GM18507 (cell line): ENCODE measurements around the gene UVSSA.
"Not testable (repeated sequence)": the region's sequence is repeated elsewhere in the genome, so short reads cannot be mapped to it uniquely, and the experiment has no call there.

Source experiments
- DNase-seq: peaks from one replicate; pipeline ENCODE4 v3.0.0; 2011; ENCODE audit warnings: low read depth; ENCODE audit not compliant: insufficient read length; ENCODE audit errors: extremely low spot score
- FAIRE-seq: peaks from 2 replicates; lab custom pipeline; 2011; peaks lifted over from hg19 to GRCh38; lab: Jason Lieb, UNC

The UVSSA gene

DNA sequence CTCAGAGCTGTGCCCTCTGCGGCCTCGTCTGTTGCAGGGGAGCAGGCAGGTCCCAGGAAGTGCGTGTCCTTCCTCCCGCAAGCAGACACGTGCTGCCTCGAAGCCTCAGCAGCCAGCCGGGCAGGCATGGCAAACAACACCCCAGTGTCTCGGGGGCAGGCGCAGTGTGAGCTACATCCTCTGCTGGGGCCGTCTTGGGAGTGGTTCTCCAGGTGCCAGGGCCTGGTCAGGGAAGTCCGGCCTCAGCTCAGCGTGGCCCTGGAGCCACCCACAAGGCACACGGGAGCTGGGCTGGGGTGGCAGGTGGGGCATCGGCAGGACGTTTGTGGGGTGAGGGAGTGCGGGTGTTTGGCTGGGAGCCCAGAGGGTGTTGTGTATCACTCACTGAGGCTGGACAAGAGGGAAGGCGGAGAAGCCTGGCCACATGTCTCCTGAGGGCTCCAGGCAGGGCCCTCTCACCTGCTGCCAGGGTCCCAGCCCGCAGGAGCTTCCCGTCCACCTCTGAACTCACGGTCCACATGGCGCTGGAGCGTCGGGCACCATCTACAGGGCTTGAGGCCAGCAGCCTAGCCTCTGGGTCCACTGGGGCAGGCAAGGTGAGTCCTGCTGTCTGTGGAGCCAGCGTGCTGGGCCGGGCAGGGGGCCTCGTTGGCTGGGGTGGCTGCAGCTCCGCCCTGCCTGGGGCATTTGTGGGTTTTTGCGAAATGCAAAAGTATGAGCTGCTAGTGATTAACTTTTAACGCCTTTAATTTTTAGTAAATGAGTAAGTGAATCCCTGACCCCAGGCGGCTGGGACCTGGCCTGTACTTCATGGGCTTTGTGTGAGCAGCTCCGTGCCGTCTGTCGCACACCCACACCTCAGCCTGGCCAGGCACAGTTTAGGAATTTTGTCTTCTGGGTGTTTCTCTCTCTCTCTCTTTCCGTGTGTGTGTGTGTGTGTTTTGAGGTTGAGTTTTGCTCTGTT, 17.3 kb upstream of the UVSSA start:
- DNase-seq (no peak), FAIRE-seq (no peak)

DNA sequence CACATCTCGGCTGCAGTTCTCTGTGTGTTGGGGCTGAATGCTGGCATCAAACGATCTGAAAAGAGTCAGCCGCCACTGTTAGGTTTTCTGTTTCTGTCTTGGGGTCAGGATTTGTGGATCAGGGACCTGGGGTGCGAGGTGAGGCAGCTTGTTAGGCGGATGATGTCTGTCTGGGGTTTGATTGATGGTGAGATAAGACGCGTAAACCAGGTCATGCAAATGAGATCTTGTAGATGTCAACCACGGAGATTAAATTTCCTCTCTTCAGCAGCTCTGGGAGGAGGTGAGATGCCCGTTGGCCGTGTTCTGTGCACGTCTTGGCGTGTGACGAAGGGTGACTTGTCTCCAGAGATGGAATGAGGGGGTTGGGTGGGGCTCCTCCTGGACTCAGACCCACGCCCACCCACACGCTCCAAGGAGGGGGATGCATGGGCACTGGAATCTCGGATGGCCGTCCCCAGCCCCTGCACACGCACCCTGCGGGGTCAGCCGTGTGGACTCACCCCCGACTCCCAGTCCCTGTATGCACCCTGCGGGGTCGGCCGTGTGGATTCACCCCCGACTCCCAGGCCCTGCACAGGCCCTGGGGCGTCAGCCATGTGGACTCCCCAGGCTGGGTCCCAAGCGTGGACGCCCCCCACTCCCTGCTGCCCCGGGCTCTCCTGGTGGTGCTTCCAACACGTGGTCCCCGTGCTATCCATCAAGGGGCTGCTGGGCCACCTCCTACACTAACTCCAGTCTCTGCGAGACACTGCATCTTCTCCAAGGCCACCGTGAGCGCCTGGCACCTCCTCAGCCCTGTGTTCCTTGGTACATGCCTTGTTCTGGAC, 16.0 kb upstream of the UVSSA start:
- DNase-seq (no peak), FAIRE-seq (no peak)

GRCh38 chr4:1331591-1332353, 15.2 kb upstream of the UVSSA start:
- no peak for FAIRE-seq
- no peak for DNase-seq

GRCh38 chr4:1332686-1333085, 14.3 kb upstream of the UVSSA start:
- no peak for FAIRE-seq
- no peak for DNase-seq

DNA sequence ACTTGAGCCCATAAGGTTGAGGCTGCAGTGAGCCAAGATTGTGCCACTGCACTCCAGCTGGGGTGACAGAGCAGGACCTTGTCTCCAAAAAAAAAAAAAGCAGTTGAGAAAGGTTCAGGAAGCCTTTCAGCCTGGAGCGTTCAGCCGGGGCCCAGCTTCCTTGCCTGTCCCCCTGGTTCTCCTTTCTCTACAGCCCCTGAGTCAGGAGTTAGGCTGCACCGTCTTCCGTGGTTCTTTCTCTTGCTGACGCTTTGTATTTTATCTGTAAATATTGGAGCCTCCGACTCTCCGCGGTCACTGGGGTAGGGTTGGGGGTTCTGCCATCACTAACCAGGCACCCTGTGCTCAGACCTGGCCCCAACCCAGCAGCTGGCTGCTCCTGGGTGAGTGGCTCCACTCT, 13.8 kb upstream of the UVSSA start:
- DNase-seq, result no peak
- FAIRE-seq, result no peak

- not testable (repeated sequence) for FAIRE-seq, DNase-seq
Measured at GRCh38 chr4:1333851-1334578, 13.0 kb upstream of the UVSSA start.

DNA sequence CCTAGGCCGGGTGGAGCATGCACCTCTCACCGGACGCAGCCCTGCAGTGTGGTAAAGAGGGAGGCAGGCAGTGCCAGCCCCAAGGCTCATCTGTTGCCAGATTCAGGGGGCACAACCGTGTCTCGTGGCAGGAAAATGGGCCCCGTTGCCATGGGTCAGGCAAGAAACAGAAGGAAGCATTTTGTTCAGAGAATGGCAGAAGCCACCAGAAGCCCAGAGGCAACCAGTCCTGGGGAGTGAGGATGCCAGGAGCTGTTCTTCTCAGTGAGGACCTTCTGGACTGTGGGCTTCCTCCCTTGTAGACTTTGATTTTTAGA, 12.5 kb upstream of the UVSSA start:
- DNase-seq (no peak), FAIRE-seq (no peak)

DNA sequence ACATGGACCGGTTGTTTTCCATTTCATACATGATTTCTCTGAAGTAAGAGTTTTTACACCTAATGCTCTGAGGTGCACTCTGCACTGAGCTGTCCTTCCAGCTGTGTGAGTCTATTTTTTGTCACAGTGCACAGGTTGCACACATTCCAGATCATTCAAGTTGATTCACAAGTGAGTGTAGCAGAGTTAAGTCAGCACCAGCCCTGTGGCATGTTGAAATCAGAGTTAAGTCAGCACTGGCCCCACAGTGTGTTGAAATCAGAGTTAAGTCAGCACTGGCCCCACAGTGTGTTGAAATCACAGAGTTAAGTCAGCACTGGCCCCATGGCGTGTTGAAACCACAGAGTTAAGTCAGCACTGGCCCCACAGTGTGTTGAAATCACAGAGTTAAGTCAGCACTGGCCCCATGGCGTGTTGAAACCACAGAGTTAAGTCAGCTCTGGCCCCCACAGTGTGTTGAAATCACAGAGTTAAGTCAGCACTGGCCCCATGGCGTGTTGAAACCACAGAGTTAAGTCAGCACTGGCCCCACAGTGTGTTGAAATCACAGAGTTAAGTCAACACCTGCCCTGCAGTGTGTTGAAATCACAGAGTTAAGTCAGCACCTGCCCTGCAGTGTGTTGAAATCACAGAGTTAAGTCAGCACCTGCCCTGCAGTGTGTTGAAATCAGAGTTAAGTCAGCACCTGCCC, 11.7 kb upstream of the UVSSA start:
- DNase-seq, result not testable (repeated sequence)

GRCh38 chr4:1336088-1336491, 10.9 kb upstream of the UVSSA start:
- DNase-seq (no peak), FAIRE-seq (no peak)

More for the DNA sequence above, 11.7 kb upstream of the UVSSA start:
- FAIRE-seq, result not testable (repeated sequence)

DNA sequence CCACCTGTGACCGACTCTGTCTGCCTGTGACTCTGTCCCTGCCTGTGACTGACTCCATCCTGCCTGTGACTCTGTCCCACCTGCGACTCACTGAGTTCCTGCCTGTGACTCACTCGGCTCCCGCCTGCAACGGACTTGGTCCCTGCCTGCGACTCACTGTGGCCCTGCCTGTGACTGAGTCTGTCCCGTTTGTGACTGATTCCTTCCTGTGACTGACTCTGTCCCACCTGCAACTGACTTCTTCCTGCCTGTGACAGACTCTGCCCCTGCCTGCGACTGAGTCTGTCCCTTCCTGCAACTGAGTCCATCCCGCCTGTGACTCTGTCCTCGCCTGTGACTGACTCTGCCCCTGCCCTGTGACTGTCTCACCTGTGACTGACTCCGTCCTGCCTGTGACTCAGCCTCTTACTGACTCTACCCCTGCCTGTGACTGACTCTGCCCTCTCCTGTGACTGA, 9.6 kb upstream of the UVSSA start:
- DNase-seq (no peak), FAIRE-seq (no peak)

- no peak for DNase-seq
- FAIRE-seq, result no peak
Measured at GRCh38 chr4:1337951-1338751, 8.9 kb upstream of the UVSSA start.

- DNase-seq, result no peak
Measured at GRCh38 chr4:1338752-1339414, 8.1 kb upstream of the UVSSA start.

GRCh38 chr4:1339489-1339888, 7.5 kb upstream of the UVSSA start:
- FAIRE-seq (no peak), DNase-seq (no peak)

More at GRCh38 chr4:1338752-1339414, 8.1 kb upstream of the UVSSA start:
- no peak for FAIRE-seq

DNA sequence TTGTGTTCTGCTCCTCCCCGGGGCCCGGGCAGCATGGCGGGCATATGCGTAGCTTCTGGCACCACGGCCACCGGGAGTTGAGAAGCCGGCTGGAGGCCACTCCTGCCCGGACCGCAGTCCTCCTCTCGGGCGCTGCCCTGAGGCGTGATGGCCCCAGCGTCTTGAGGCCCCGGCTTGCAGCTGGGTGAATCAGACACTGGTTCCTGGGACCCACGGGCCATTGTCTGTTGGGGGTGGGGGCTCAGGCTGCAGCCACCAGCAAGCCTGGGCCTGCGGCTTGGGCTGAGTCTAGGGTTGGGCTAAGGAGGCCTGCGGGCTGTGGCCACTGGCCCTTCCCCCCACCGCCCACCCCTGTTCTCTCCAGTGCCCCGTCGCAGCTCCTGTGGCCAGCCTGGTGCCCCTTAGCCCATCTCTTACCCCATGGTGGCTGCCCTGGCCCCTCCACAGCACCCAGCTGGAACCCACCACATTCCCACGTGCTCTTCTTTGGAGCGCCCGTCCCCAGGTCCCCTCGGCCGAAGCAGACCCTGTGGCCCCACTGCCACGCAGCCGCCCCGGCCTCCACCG, 6.7 kb upstream of the UVSSA start:
- FAIRE-seq, result no peak
- no peak for DNase-seq

- no peak for FAIRE-seq
- no peak for DNase-seq
Measured at GRCh38 chr4:1340861-1341260, 6.1 kb upstream of the UVSSA start.

DNA sequence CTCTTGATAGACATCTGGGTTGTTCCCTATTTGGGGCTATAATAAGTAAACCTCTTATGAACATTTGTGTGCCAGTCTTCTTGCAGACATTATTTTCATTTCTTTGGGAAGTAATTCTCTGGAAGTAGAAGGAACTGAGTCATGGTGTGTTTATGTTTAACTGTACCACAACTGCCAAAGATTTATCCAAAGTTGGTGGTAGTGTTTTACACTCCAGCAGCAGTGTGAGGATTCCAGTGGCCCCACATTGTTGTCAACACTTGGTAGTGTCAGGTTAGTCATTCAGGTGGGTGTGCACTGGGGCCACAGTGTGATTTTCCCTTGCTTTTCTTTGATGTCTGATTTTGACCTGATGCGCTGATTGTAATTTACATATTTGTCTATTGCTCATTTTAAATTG, 5.0 kb upstream of the UVSSA start:
- FAIRE-seq, result no peak
- no peak for DNase-seq

DNA sequence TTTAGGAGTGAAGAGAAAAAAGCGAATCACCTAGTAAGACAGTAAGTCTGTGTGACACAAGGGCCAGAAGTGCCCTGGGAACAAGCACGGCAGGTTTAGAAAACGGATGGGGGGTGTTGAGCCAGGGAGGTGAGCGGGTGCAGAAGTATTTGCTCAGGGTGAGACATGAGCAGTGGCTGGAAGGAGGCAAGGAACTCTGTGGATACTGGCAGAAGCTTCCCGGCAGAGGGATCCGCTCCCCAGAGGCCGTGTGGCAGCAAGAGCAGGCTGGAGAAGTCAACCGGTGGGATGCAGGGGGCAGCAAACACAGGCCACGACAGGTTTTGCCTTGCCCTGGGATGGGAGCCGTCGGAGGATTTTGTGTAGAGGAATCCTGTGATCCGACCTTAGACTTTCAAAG, 2.3 kb upstream of the UVSSA start:
- no peak for FAIRE-seq

More for the DNA sequence above, 2.3 kb upstream of the UVSSA start:
- DNase-seq, result no peak
